ENCODE results near the gene MEF2D. TPM values are rescaled to one million over a fixed set of nuclear protein-coding genes. Genes with fewer than 3 reads are reported as not detected.

Gene MEF2D
- total RNA-seq, 6 donors from 2014 or later, result 42.7 to 146 (median 58.7) TPM

GRCh38 chr1:156455362-156455761 is 45.2 kb downstream of the MEF2D start:
- H3K36me3 ChIP-seq, result no peaks in the 10 kb centered on the region
- DNase-seq (no peak), ATAC-seq (ENCODE audit: low FRiP score in 2 of 2) (no peak)
- TF ChIP-seq POLR2AphosphoS5 (IDR thresholded peaks at IDR 0.05), result no peak
- TF ChIP-seq EP300 (IDR thresholded peaks at IDR 0.05), result no peak
- TF ChIP-seq CTCF (IDR thresholded peaks at IDR 0.05), result no peak
- no peak for TF ChIP-seq POLR2A (IDR thresholded peaks at IDR 0.05)
- H3K27ac ChIP-seq, result no peak overlapping the region
- 86 to 92% methylated on average over 7 of the region's 7 CpGs for WGBS, 2 donors
- H3K4me3 ChIP-seq, result no peak overlapping the region
- H3K4me1 ChIP-seq, result peaks cover 4 to 19% (median 11%) of the 10 kb centered on the region in 4 donors
- no peaks in the 10 kb centered on the region for H3K9me3 ChIP-seq
- no peaks in the 10 kb centered on the region for H3K27me3 ChIP-seq

GRCh38 chr1:156452907-156453306 is 47.7 kb downstream of the MEF2D start:
- DNase-seq (no peak), ATAC-seq (ENCODE audit: low FRiP score in 2 of 2) (no peak)
- H3K36me3 ChIP-seq, result no peaks in the 10 kb centered on the region
- peaks cover 4 to 17% (median 8%) of the 10 kb centered on the region in 4 donors for H3K4me1 ChIP-seq
- H3K4me3 ChIP-seq, result no peak overlapping the region
- no peak overlapping the region for H3K27ac ChIP-seq
- H3K9me3 ChIP-seq, result no peaks in the 10 kb centered on the region
- WGBS, 2 donors, result 40 to 66% methylated on average over 1 of the region's 1 CpG
- no peaks in the 10 kb centered on the region for H3K27me3 ChIP-seq
- TF ChIP-seq POLR2A (IDR thresholded peaks at IDR 0.05), result no peak

- Histone ChIP-seq H3K9me3 (no peaks in the 10 kb centered on the region), H3K27me3 (no peaks in the 10 kb centered on the region), H3K36me3 (no peaks in the 10 kb centered on the region), H3K4me1 (peaks cover 1 to 8% (median 4%) of the 10 kb centered on the region in 4 donors), H3K27ac (no peak overlapping the region), H3K4me3 (no peak overlapping the region)
- ATAC-seq (ENCODE audit: low FRiP score in 2 of 2), result no peak
- TF ChIP-seq EP300 (IDR thresholded peaks at IDR 0.05), result no peak
- TF ChIP-seq POLR2A (IDR thresholded peaks at IDR 0.05), result no peak
- no peak for TF ChIP-seq CTCF (IDR thresholded peaks at IDR 0.05)
- no peak for TF ChIP-seq POLR2AphosphoS5 (IDR thresholded peaks at IDR 0.05)
- no peak for DNase-seq
- 51 to 54% methylated on average over 5 of the region's 5 CpGs for WGBS, 2 donors
These were observed 48.9 kb downstream of the MEF2D start for GRCh38 chr1:156451505-156452160.

GRCh38 chr1:156448134-156448967 is 52.2 kb downstream of the MEF2D start:
- no peak for ATAC-seq (ENCODE audit: low FRiP score in 2 of 2)
- Histone ChIP-seq H3K4me1 (peaks cover 0 to 7% (median 4%) of the 10 kb centered on the region in 4 donors), H3K4me3 (no peak overlapping the region), H3K27ac (no peak overlapping the region), H3K9me3 (no peaks in the 10 kb centered on the region), H3K36me3 (no peaks in the 10 kb centered on the region), H3K27me3 (peaks cover 0 to 5% (median 0%) of the 10 kb centered on the region in 4 donors)
- TF ChIP-seq EP300 (IDR thresholded peaks at IDR 0.05) (no peak), POLR2AphosphoS5 (IDR thresholded peaks at IDR 0.05) (no peak), POLR2A (IDR thresholded peaks at IDR 0.05) (no peak), CTCF (IDR thresholded peaks at IDR 0.05) (no peak)
- 83 to 84% methylated on average over 11 of the region's 11 CpGs for WGBS, 2 donors
- no peak for DNase-seq

- DNase-seq (peak in 1 of 2 donors; percentile 79), ATAC-seq (ENCODE audit: low FRiP score in 2 of 2) (peak; percentile 90 to 96)
- Histone ChIP-seq H3K27me3 (peaks cover 0 to 17% (median 5%) of the 10 kb centered on the region in 4 donors), H3K4me3 (no peak overlapping the region), H3K9me3 (no peaks in the 10 kb centered on the region), H3K36me3 (no peaks in the 10 kb centered on the region), H3K4me1 (peaks cover 0 to 7% (median 4%) of the 10 kb centered on the region in 4 donors), H3K27ac (no peak overlapping the region)
- TF ChIP-seq EP300 (IDR thresholded peaks at IDR 0.05), result no peak
- TF ChIP-seq POLR2A (IDR thresholded peaks at IDR 0.05), result no peak
- peak; percentile 90 to 96 (median 93) for TF ChIP-seq CTCF (IDR thresholded peaks at IDR 0.05)
- no peak for TF ChIP-seq POLR2AphosphoS5 (IDR thresholded peaks at IDR 0.05)
- WGBS, 2 donors, result 3 to 5% methylated on average over 10 to 11 of the region's 11 CpGs
These were observed 54.7 kb downstream of the MEF2D start for GRCh38 chr1:156445789-156446263.
